ENCODE data around the gene SIX3.

SIX3 gene

GRCh38 chr2:44944102-44944951, 2.8 kb downstream of the SIX3 start:
- DNase-seq = no peak

GRCh38 chr2:44944952-44945612, 3.6 kb downstream of the SIX3 start:
- no peak for DNase-seq

- DNase-seq = no peak
These were observed 4.3 kb downstream of the SIX3 start for GRCh38 chr2:44945676-44946371.

- DNase-seq = no peak
These were observed 5.0 kb downstream of the SIX3 start for GRCh38 chr2:44946372-44947027.

- DNase-seq = no peak
These were observed 5.5 kb downstream of the SIX3 start for GRCh38 chr2:44947028-44947375.

GRCh38 chr2:44948565-44949328, 7.2 kb downstream of the SIX3 start:
- no peak for DNase-seq

- DNase-seq = no peak
These were observed 8.0 kb downstream of the SIX3 start for GRCh38 chr2:44949329-44950151.

- DNase-seq = no peak
These were observed 9.1 kb downstream of the SIX3 start for GRCh38 chr2:44950646-44951045.

GRCh38 chr2:44951124-44951523, 9.6 kb downstream of the SIX3 start:
- no peak for DNase-seq

GRCh38 chr2:44951714-44952113, 10.2 kb downstream of the SIX3 start:
- no peak for DNase-seq

- DNase-seq = no peak
These were observed 10.8 kb downstream of the SIX3 start for GRCh38 chr2:44952143-44952805.

GRCh38 chr2:44952806-44953498, 11.4 kb downstream of the SIX3 start:
- DNase-seq = no peak

- no peak for DNase-seq
These were observed 12.0 kb downstream of the SIX3 start for GRCh38 chr2:44953499-44953883.

- DNase-seq = no peak
These were observed 13.0 kb downstream of the SIX3 start for GRCh38 chr2:44954447-44954888.

- DNase-seq = no peak
These were observed 13.5 kb downstream of the SIX3 start for GRCh38 chr2:44954889-44955592.

- DNase-seq = peak; percentile 83
These were observed 14.3 kb downstream of the SIX3 start for GRCh38 chr2:44955593-44956392.

GRCh38 chr2:44956843-44957242, 15.3 kb downstream of the SIX3 start:
- no peak for DNase-seq

GRCh38 chr2:44957656-44958327, 16.3 kb downstream of the SIX3 start:
- DNase-seq = no peak

All from activated CD4-positive, CD25-positive, alpha-beta regulatory T cell treated with anti-CD3 and anti-CD28 coated beads, Interleukin-2, amount 50 U/mL, for 72 hours (primary cell).